HepG2 (cell line): ENCODE results near the gene EPHB3. TPM values are rescaled to one million over a fixed set of nuclear protein-coding genes. Genes with fewer than 3 reads are reported as not detected.

Experiments used
- ATAC-seq: fragments of 200-7000 bp; cut with Tn5 transposase; 3 replicates; pipeline ENCODE4 v1.9.1; 2020; ENCODE audit warnings: mild to moderate bottlenecking, moderate library complexity
- BruUV-seq: library from RNA; stranded (reverse); fragments of 400-500 nt; replicated peaks from 2 replicates; lab custom pipeline; 2021; lab: Mats Ljungman, UMichigan
- CTCF ChIA-PET: fragments of 300-600 bp; formaldehyde crosslinking; extraction: SDS; loops from one replicate; lab custom pipeline; 2021; ENCODE audit warnings: low total read pairs, inconsistent platforms, low intra/inter-chr PET ratio; lab: Yijun Ruan, JAX
- POLR2A ChIA-PET: fragments of 350-600 bp; sonication (Branson Sonifier 250); formaldehyde crosslinking; loops from one replicate; lab custom pipeline; 2020; ENCODE audit warnings: antibody characterized with exemption, inconsistent platforms; lab: Yijun Ruan, JAX
- DNase-seq: peaks from one replicate; pipeline ENCODE4 v3.0.0-alpha.2; 2015; ENCODE audit warnings: low spot score
- FAIRE-seq: peaks from 3 replicates; lab custom pipeline; 2011; peaks lifted over from hg19 to GRCh38; lab: Jason Lieb, UNC
- H2AFZ ChIP-seq: one replicate; pipeline ENCODE4 v1.6.1; 2011; ENCODE audit warnings: low read length, inconsistent platforms
- H3K27ac ChIP-seq: fragments of 300-600 bp; 3 replicates; pipeline ENCODE4 v1.8.0; 2011; ENCODE audit warnings: mixed run types, mild to moderate bottlenecking, mixed read lengths, low read length, inconsistent platforms; ENCODE audit not compliant: insufficient read depth; ENCODE audit errors: extremely low read length
- H3K27me3 ChIP-seq, 2 experiments: fragments of 200-600 bp in 1 of 2; 2 replicates in 1 of 2; 3 replicates in 1 of 2; pipeline versions ENCODE4 v1.6.0 to v1.8.0; 2011; ENCODE audit warnings: low read length in 2 of 2, mild to moderate bottlenecking in 2 of 2, moderate library complexity in 2 of 2, inconsistent platforms in 1 of 2; ENCODE audit not compliant: insufficient read depth in 2 of 2, control insufficient read depth in 1 of 2
- H3K36me3 ChIP-seq, 2 experiments: fragments of 200-600 bp in 1 of 2; replicated peaks in 1 of 2; 2 replicates in 1 of 2; 3 replicates in 1 of 2; pipeline versions ENCODE4 v1.5.1 to v1.8.0; 2011; ENCODE audit warnings: low read length in 2 of 2, inconsistent platforms in 1 of 2; ENCODE audit not compliant: insufficient read depth in 2 of 2, control insufficient read depth in 1 of 2
- H3K4me1 ChIP-seq: 2 replicates; pipeline ENCODE4 v1.5.1; 2012; ENCODE audit warnings: low read length, inconsistent platforms; ENCODE audit not compliant: insufficient read depth
- H3K4me2 ChIP-seq: 2 replicates; pipeline ENCODE4 v1.6.0; 2011; ENCODE audit warnings: low read depth, low read length, inconsistent platforms
- H3K4me3 ChIP-seq, 3 experiments: fragments of 200-600 bp in 1 of 3; sonication (generic), shearing (Covaris generic) in 1 of 3; replicated peaks in 1 of 3; 2 replicates each; pipeline ENCODE4 v1.5.1; 2011 to 2016; ENCODE audit warnings: low read length in 3 of 3, inconsistent platforms in 2 of 3, low read depth in 2 of 3, mild to moderate bottlenecking in 2 of 3, control low read depth in 1 of 3, mixed read lengths in 1 of 3; ENCODE audit not compliant: insufficient read depth in 1 of 3
- H3K79me2 ChIP-seq: one replicate; pipeline ENCODE4 v1.6.1; 2011; ENCODE audit warnings: low read length, inconsistent platforms; ENCODE audit not compliant: insufficient read depth
- H3K9ac ChIP-seq: 2 replicates; pipeline ENCODE4 v1.6.0; 2011; ENCODE audit warnings: mild to moderate bottlenecking, low read depth, low read length, inconsistent platforms; ENCODE audit not compliant: insufficient read depth
- H3K9me3 ChIP-seq: 2 replicates; pipeline ENCODE4 v1.5.1; 2012; ENCODE audit warnings: mild to moderate bottlenecking, low read length
- H4K20me1 ChIP-seq: 2 replicates; pipeline ENCODE4 v1.6.0; 2011; ENCODE audit warnings: inconsistent platforms, mild to moderate bottlenecking, low read length, moderate library complexity; ENCODE audit not compliant: insufficient read depth
- HOXD1 ChIP-seq: sonication (generic); formaldehyde crosslinking; IDR thresholded peaks from 2 replicates; pipeline ENCODE4 v1.5.0; 2020; ENCODE audit warnings: missing genetic modification reagents
- ZSCAN25 ChIP-seq: sonication (generic); formaldehyde crosslinking; IDR thresholded peaks from 2 replicates; pipeline ENCODE4 v1.8.0; 2022; ENCODE audit warnings: mild to moderate bottlenecking, missing genetic modification reagents
- WGBS: methylation state at CpG from one replicate; pipeline ENCODE4 v1.1.6; 2017; ENCODE audit warnings: low lambda C conversion rate; 5-methylcytosine and 5-hydroxymethylcytosine counted together
- in situ Hi-C: cut with HindIII; loops from 2 replicates; pipeline ENCODE4 v1.10.0; 2017; ENCODE audit warnings: low pct_unique_long_range_greater_than_20kb; ENCODE audit not compliant: extremely low pct_ligation_motif_present
- intact Hi-C: fragments of 100-400 bp; cut with micrococcal nuclease; formaldehyde crosslinking; loops from one replicate; pipeline ENCODE4 v1.10.0; 2022; ENCODE audit not compliant: unreplicated experiment
- polyA plus RNA-seq, 8 experiments: library from polyadenylated mRNA; depleted of rRNA in 3 of 8; stranded (reverse) in 7 of 8; unstranded in 1 of 8; fragments of >200 nt; fragmentation: Illumina TruSeq in 4 of 8; extraction: Trizol in 4 of 8; gene quantifications; 2 replicates each; pipeline versions ENCODE4 v1.2.1 to v1.2.3, GENCODE V29; 2011 to 2016; ENCODE audit warnings: low read depth in 4 of 8, missing spikeins in 1 of 8, mixed read lengths in 1 of 8; ENCODE audit not compliant: insufficient read depth in 1 of 8
- total RNA-seq, 5 experiments: library from RNA; depleted of rRNA; stranded (reverse); fragments of >200 nt; fragmentation: Illumina TruSeq; extraction: Trizol; gene quantifications; 2 replicates each; pipeline ENCODE4 v1.2.3, GENCODE V29; 2016; ENCODE audit warnings: low read depth in 1 of 5

EPHB3 gene
- total and polyA plus RNA-seq, 2 of the 13 experiments (the other 11 are each of a cell fraction or from before 2014, with no cell fraction given): 0.01 TPM; not detected in 1

- TF ChIP-seq ZSCAN25 (CRISPR knock-in tag): peak; percentile 62; the same call in 1 of the 2 replicates
- TF ChIP-seq, all 625 proteins: peak for 4
Observed at GRCh38 chr3:184581331-184581855, 19.8 kb downstream of the EPHB3 start (continued).

GRCh38 chr3:184582646-184583577 is 21.3 kb downstream of the EPHB3 start:
- no peak overlapping the region for H3K9ac ChIP-seq
- no peak overlapping the region for H3K27ac ChIP-seq
- 75% methylated on average over 33 of the region's 42 CpGs for WGBS
- H3K27me3 ChIP-seq: peaks cover 1 to 21% of the 10 kb centered on the region in 2 experiments; a peak in 3 of 5 replicates
- in situ Hi-C loops: no loop called here
- FAIRE-seq (no peak), ATAC-seq (no peak), DNase-seq (no peak)
- BruUV-seq: no TSS peak
- CTCF ChIA-PET: no interaction called here
- peaks cover 48% of the 10 kb centered on the region for H3K4me1 ChIP-seq
- no peak overlapping the region for H3K4me3 ChIP-seq
- TF ChIP-seq HOXD1 (CRISPR knock-in tag): no peak
- TF ChIP-seq, all 625 proteins: peak for 0
- Histone ChIP-seq H3K36me3 (no peaks in the 10 kb centered on the region), H3K79me2 (no peaks in the 10 kb centered on the region), H2AFZ (no peak overlapping the region), H3K9me3 (no peaks in the 10 kb centered on the region), H3K4me2 (0 out of 2 replicates have a peak overlapping the region, but pooled peaks have one; percentile 20), H4K20me1 (no peaks in the 10 kb centered on the region)
- POLR2A ChIA-PET: interaction anchor here (0.9 kb wide), 1 partner anchor 18 kb away, joined by 3 read pairs; no protein-coding TSS in a partner anchor
- intact Hi-C loops: no loop called here
